Loucy (cell line): ENCODE data around the gene PARVA.

Experiments
- H2AFZ ChIP-seq: fragments of 200-600 bp; sonication (generic); 2 replicates; pipeline ENCODE4 v1.6.0; 2016; ENCODE audit warnings: antibody characterized with exemption, mild to moderate bottlenecking, low read length, moderate library complexity
- H3F3A ChIP-seq: fragments of 200-600 bp; 2 replicates; pipeline ENCODE4 v1.6.0; 2016; ENCODE audit warnings: antibody characterized with exemption, low read depth, mild to moderate bottlenecking
- H3K27me3 ChIP-seq: fragments of 200-600 bp; sonication (generic); 2 replicates; pipeline ENCODE4 v1.6.1; 2014; ENCODE audit warnings: low read length, mild to moderate bottlenecking; ENCODE audit not compliant: insufficient read depth, poor library complexity, severe bottlenecking
- H3K36me3 ChIP-seq: fragments of 200-600 bp; sonication (generic); 2 replicates; pipeline ENCODE4 v1.6.1; 2016; ENCODE audit warnings: low read length; ENCODE audit not compliant: insufficient read depth
- H3K4me1 ChIP-seq: fragments of 200-600 bp; sonication (generic); 2 replicates; pipeline ENCODE4 v1.5.1; 2014; ENCODE audit warnings: low read length, mild to moderate bottlenecking; ENCODE audit not compliant: insufficient read depth, poor library complexity, severe bottlenecking
- H3K4me2 ChIP-seq: fragments of 200-600 bp; sonication (generic); 2 replicates; pipeline ENCODE4 v1.6.0; 2014; ENCODE audit warnings: antibody characterized with exemption, low read length, low read depth, mild to moderate bottlenecking; ENCODE audit not compliant: poor library complexity, severe bottlenecking
- H3K4me3 ChIP-seq: fragments of 200-600 bp; sonication (generic); 2 replicates; pipeline ENCODE4 v1.5.1; 2014; ENCODE audit warnings: low read length, mild to moderate bottlenecking, mixed read lengths; ENCODE audit not compliant: poor library complexity, severe bottlenecking
- H3K79me2 ChIP-seq: fragments of 200-600 bp; sonication (generic); 2 replicates; pipeline ENCODE4 v1.6.1; 2014; ENCODE audit warnings: low read length; ENCODE audit not compliant: insufficient read depth
- H3K9ac ChIP-seq: fragments of 200-600 bp; sonication (generic); 2 replicates; pipeline ENCODE4 v1.6.0; 2014; ENCODE audit warnings: mild to moderate bottlenecking, low read depth, low read length, moderate library complexity; ENCODE audit not compliant: poor library complexity, severe bottlenecking
- H3K9me2 ChIP-seq: fragments of 200-600 bp; sonication (generic); replicated peaks from 2 replicates; pipeline ENCODE4 v1.6.1; 2016; ENCODE audit warnings: low read depth, low read length, mixed read lengths
- H3K9me3 ChIP-seq: fragments of 200-600 bp; sonication (generic); 2 replicates; pipeline ENCODE4 v1.6.1; 2014; ENCODE audit warnings: mild to moderate bottlenecking, antibody characterized with exemption, low read length, low read depth; ENCODE audit not compliant: insufficient read depth
- H4K20me1 ChIP-seq: fragments of 200-600 bp; sonication (generic); 2 replicates; pipeline ENCODE4 v1.6.0; 2014; ENCODE audit warnings: antibody characterized with exemption, low read length, mild to moderate bottlenecking; ENCODE audit not compliant: insufficient read depth, poor library complexity, severe bottlenecking
- CTCF ChIP-seq: fragments of 200-600 bp; sonication (generic); conservative IDR thresholded peaks from 2 replicates; pipeline ENCODE4 v1.5.1; 2014; ENCODE audit warnings: mild to moderate bottlenecking, antibody characterized with exemption, low read length
- EZH2phosphoT487 ChIP-seq: fragments of 200-600 bp; IDR thresholded peaks from 2 replicates; pipeline ENCODE4 v1.6.1; 2018; ENCODE audit warnings: antibody characterized with exemption, mild to moderate bottlenecking, moderate library complexity, borderline replicate concordance

PARVA gene, protein sequence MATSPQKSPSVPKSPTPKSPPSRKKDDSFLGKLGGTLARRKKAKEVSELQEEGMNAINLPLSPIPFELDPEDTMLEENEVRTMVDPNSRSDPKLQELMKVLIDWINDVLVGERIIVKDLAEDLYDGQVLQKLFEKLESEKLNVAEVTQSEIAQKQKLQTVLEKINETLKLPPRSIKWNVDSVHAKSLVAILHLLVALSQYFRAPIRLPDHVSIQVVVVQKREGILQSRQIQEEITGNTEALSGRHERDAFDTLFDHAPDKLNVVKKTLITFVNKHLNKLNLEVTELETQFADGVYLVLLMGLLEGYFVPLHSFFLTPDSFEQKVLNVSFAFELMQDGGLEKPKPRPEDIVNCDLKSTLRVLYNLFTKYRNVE

DNA sequence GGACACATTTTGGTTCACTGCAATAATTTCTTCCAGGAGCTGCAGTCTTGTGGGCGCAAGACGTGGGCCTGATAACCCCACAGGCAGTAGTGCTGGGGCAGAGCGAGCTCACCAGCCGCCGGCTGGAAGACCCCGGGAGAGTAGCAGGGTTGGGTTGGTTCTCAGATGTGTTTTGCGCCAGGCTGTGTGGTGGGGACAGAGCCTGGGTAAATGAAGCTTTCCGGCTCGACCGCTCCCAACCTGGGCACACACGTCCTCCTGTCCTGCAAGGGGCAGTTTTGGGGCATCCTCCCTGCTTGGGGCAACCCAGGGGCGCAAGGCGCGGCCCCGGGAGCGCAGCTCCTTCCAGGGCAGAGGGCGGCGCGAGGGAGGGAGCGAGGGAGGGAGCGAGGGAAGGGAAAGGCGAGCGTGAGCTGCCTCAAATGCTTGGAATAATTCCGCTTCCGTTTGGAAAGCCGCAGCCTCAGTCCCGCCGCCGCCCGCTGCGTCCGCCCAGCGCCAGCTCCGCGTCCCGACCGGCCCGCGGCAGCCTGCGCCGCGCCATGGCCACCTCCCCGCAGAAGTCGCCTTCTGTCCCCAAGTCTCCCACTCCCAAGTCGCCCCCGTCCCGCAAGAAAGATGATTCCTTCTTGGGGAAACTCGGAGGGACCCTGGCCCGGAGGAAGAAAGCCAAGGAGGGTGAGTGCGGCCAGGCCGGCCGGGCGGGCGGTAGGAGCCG is at the start of gene PARVA:
PARVA (plus strand) TSS at position 466 of the 718 bp plus-strand sequence; CDS start at position 543, 77 bp downstream.
- Histone ChIP-seq H2AFZ (no peak within 1 kb of the TSS), H3F3A (no peaks in the 10 kb centered on the region), H3K9ac (no peak within 1 kb of the TSS), H4K20me1 (no peaks in the 10 kb centered on the region), H3K79me2 (no peaks in the 10 kb centered on the region), H3K9me3 (no peaks in the 10 kb centered on the region), H3K4me1 (no peaks in the 10 kb centered on the region), H3K4me3 (no peak within 1 kb of the TSS), H3K4me2 (no peak within 1 kb of the TSS), H3K27me3 (no peaks in the 10 kb centered on the region), H3K9me2 (no peaks in the 10 kb centered on the region), H3K36me3 (no peaks in the 10 kb centered on the region)
- TF ChIP-seq CTCF (no peak), EZH2phosphoT487 (no peak)

DNA sequence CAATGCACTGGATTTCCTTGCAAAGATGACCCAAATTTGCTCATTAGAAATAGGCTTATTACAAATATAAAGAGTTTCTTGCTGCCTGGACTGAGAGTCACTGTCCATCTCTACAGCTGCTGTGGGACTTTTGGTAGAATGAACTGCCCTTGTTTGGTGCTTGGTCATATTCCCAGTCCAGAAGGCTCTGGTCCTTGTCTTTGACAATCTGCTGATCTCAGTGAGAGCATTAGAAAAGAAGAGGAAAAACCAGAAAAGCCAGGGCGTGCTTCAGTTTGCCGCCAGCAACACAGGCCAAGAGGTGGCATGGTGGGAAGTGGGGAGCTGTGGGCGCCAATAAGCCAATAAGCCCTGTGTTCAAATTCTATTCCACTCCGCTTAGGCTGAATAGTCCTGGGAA is 48.2 kb upstream of the PARVA start:
- no peaks in the 10 kb centered on the region for H3K4me1 ChIP-seq
- H2AFZ ChIP-seq: no peak overlapping the region
- TF ChIP-seq EZH2phosphoT487 (no peak), CTCF (no peak)
- no peaks in the 10 kb centered on the region for H3K9me3 ChIP-seq
- no peaks in the 10 kb centered on the region for H3K27me3 ChIP-seq
- no peak overlapping the region for H3K4me2 ChIP-seq
- H4K20me1 ChIP-seq: no peaks in the 10 kb centered on the region
- no peaks in the 10 kb centered on the region for H3K9me2 ChIP-seq
- H3K4me3 ChIP-seq: no peak overlapping the region
- no peaks in the 10 kb centered on the region for H3K36me3 ChIP-seq
- no peaks in the 10 kb centered on the region; the same call in 1 of the 2 replicates for H3F3A ChIP-seq
- no peak overlapping the region for H3K9ac ChIP-seq
- no peaks in the 10 kb centered on the region for H3K79me2 ChIP-seq

DNA sequence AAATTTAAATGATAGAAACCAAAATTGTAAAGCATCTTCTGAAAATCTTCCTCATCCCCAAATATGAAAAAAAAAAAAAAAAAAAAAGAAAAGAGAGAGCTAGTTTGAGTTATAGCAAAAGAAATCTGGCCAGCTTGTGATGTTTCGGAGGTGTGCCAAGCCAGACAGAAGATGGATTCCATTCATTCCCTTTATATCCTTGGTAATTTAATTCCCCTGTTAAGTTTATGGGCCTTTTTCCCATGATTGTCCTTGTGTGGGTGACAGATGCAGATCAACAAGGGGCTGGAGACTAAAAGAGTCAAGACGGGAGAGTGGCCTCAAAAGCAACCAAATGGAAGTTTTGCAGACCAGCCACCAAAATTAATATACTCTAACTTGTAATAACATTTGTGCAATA is 47.6 kb upstream of the PARVA start:
- H3K27me3 ChIP-seq: no peaks in the 10 kb centered on the region

More for the DNA sequence above, 47.6 kb upstream of the PARVA start:
- H4K20me1 ChIP-seq: no peaks in the 10 kb centered on the region
- H3K79me2 ChIP-seq: no peaks in the 10 kb centered on the region
- no peaks in the 10 kb centered on the region for H3K36me3 ChIP-seq
- no peaks in the 10 kb centered on the region for H3K4me1 ChIP-seq
- H3K4me3 ChIP-seq: no peak overlapping the region
- TF ChIP-seq CTCF (no peak), EZH2phosphoT487 (no peak)
- no peaks in the 10 kb centered on the region for H3K9me2 ChIP-seq
- no peak overlapping the region for H2AFZ ChIP-seq
- H3K4me2 ChIP-seq: no peak overlapping the region
- H3K9ac ChIP-seq: no peak overlapping the region
- no peaks in the 10 kb centered on the region for H3K9me3 ChIP-seq
- no peaks in the 10 kb centered on the region; the same call in 1 of the 2 replicates for H3F3A ChIP-seq
